ENCODE results near the gene ZNF554.

The ZNF554 gene

GRCh38 chr19:2795827-2796658, 23.6 kb upstream of the ZNF554 start:
- H3K4me1 ChIP-seq (ENCODE audit: control insufficient read depth, low read length), result peaks cover 18% of the 10 kb centered on the region
- H3K9me3 ChIP-seq (ENCODE audit: control insufficient read depth, insufficient read depth, low read length), result no peaks in the 10 kb centered on the region
- TF ChIP-seq EZH2phosphoT487 (IDR thresholded peaks at IDR 0.05; ENCODE audit: borderline replicate concordance, low read length) (no peak), CTCF (IDR thresholded peaks at IDR 0.05; ENCODE audit: low read depth, low read length, poor library complexity, severe bottlenecking) (no peak)
- H3K36me3 ChIP-seq (ENCODE audit: control insufficient read depth, low read length), result peaks cover 88% of the 10 kb centered on the region
- no peak overlapping the region for H3K27ac ChIP-seq (ENCODE audit: low read depth, low read length)
- H3K4me3 ChIP-seq (ENCODE audit: low read length), result no peak overlapping the region
- no peaks in the 10 kb centered on the region for H3K9me2 ChIP-seq (replicated peaks; ENCODE audit: control insufficient read depth, low read length)
- no peaks in the 10 kb centered on the region for H3K27me3 ChIP-seq (ENCODE audit: control insufficient read depth, low read length)
- no peaks in the 10 kb centered on the region for H4K20me1 ChIP-seq (ENCODE audit: control insufficient read depth, insufficient read depth, low read depth, low read length)
- H3F3A ChIP-seq (ENCODE audit: control insufficient read depth, insufficient read depth), result no peaks in the 10 kb centered on the region; the same call in 1 of the 2 replicates
- peaks cover 31% of the 10 kb centered on the region for H3K79me2 ChIP-seq (ENCODE audit: control insufficient read depth, low read length)
- no peak overlapping the region for H3K4me2 ChIP-seq (ENCODE audit: low read length)

- no peaks in the 10 kb centered on the region for H3K9me3 ChIP-seq (ENCODE audit: control insufficient read depth, insufficient read depth, low read length)
- no peaks in the 10 kb centered on the region for H4K20me1 ChIP-seq (ENCODE audit: control insufficient read depth, insufficient read depth, low read depth, low read length)
- TF ChIP-seq CTCF (IDR thresholded peaks at IDR 0.05; ENCODE audit: low read depth, low read length, poor library complexity, severe bottlenecking) (no peak), EZH2phosphoT487 (IDR thresholded peaks at IDR 0.05; ENCODE audit: borderline replicate concordance, low read length) (no peak)
- H3K27me3 ChIP-seq (ENCODE audit: control insufficient read depth, low read length), result no peaks in the 10 kb centered on the region
- H3K36me3 ChIP-seq (ENCODE audit: control insufficient read depth, low read length), result peaks cover 88% of the 10 kb centered on the region
- H3F3A ChIP-seq (ENCODE audit: control insufficient read depth, insufficient read depth), result no peaks in the 10 kb centered on the region; the same call in 1 of the 2 replicates
- no peak overlapping the region for H3K4me3 ChIP-seq (ENCODE audit: low read length)
- peaks cover 24% of the 10 kb centered on the region for H3K79me2 ChIP-seq (ENCODE audit: control insufficient read depth, low read length)
- H3K9me2 ChIP-seq (replicated peaks; ENCODE audit: control insufficient read depth, low read length), result no peaks in the 10 kb centered on the region
- no peak overlapping the region for H3K4me2 ChIP-seq (ENCODE audit: low read length)
- peaks cover 11% of the 10 kb centered on the region for H3K4me1 ChIP-seq (ENCODE audit: control insufficient read depth, low read length)
- no peak overlapping the region for H3K27ac ChIP-seq (ENCODE audit: low read depth, low read length)
Observed at GRCh38 chr19:2796659-2797266, 22.9 kb upstream of the ZNF554 start.

GRCh38 chr19:2797280-2797679, 22.4 kb upstream of the ZNF554 start:
- Histone ChIP-seq H3K4me2 (ENCODE audit: low read length) (no peak overlapping the region), H3K36me3 (ENCODE audit: control insufficient read depth, low read length) (peaks cover 89% of the 10 kb centered on the region), H3K27ac (ENCODE audit: low read depth, low read length) (no peak overlapping the region), H3K79me2 (ENCODE audit: control insufficient read depth, low read length) (peaks cover 23% of the 10 kb centered on the region), H3F3A (ENCODE audit: control insufficient read depth, insufficient read depth) (no peaks in the 10 kb centered on the region; the same call in 1 of the 2 replicates), H3K4me3 (ENCODE audit: low read length) (no peak overlapping the region), H3K4me1 (ENCODE audit: control insufficient read depth, low read length) (peaks cover 5% of the 10 kb centered on the region; the same call in 1 of the 2 replicates), H4K20me1 (ENCODE audit: control insufficient read depth, insufficient read depth, low read depth, low read length) (no peaks in the 10 kb centered on the region), H3K9me2 (replicated peaks; ENCODE audit: control insufficient read depth, low read length) (no peaks in the 10 kb centered on the region), H3K9me3 (ENCODE audit: control insufficient read depth, insufficient read depth, low read length) (no peaks in the 10 kb centered on the region), H3K27me3 (ENCODE audit: control insufficient read depth, low read length) (no peaks in the 10 kb centered on the region)
- TF ChIP-seq CTCF (IDR thresholded peaks at IDR 0.05; ENCODE audit: low read depth, low read length, poor library complexity, severe bottlenecking), result no peak
- no peak for TF ChIP-seq EZH2phosphoT487 (IDR thresholded peaks at IDR 0.05; ENCODE audit: borderline replicate concordance, low read length)

Measured in DOHH2 (cell line).